HFF-Myc (cell line): ENCODE data around the gene VPS26B.

Experiments used
- DNase-seq: peaks from one replicate; pipeline ENCODE4 v3.0.0-alpha.2; 2011; ENCODE audit warnings: low read depth; ENCODE audit errors: extremely low read depth
- H3K4me3 ChIP-seq: replicated peaks from 2 replicates; pipeline ENCODE4 v1.5.1; 2011; ENCODE audit warnings: low read depth, mild to moderate bottlenecking, control low read depth, low read length
- TF ChIP-seq, protein P1 (sequence below): IDR thresholded peaks from 2 replicates; pipeline ENCODE4 v1.5.1; 2012; ENCODE audit warnings: mild to moderate bottlenecking, low read depth, low read length, control low read depth; ENCODE audit errors: missing control alignments

VPS26B gene

DNA sequence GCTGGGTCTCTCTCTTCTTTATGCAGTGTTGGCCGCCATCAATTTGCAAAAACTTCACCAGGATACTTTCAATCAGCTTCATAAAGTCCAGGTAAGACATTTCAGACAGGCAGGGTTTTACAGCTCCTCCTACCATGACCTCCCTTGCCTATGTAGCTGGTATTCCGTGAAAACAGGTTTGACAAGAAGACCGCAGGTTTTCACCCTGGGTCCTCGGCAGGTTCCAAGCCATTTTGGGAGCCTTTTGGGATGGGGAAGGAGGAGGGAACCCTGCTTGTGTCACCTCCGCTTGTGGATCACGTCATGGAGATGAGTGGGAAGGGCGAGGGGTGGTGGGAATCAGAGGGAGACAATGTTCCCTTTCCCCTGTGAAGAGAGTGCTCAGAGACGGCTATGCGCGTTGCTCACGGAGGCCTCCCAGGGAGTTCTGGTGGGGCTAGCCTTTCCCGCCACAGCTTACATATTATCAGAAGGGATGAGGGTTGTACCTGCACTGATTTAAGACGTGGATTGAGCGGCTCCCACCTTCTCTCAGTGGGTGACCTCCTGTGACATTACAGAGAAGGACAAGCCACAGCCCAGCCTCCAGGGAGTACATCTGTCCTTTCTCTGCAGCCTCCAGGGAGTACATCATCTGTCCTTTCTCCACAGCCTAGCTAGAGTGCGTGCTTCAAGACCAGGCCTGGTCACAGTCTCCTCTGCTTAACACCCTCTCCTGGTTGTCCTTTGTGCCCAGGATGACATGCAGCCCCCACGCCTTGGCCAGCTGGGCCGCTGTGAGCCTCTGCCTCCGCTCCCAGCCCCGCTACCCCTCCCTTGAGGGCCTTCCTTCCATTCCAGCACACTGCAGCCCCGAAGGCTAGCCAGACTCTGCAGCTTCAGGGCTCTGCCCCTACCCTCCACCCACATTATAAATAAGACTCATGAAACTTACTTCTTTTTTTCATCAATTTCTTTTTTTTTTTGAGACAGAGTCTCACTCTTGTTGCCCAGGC is 68.9 kb downstream of the VPS26B start:
- no peak overlapping the region for H3K4me3 ChIP-seq
- DNase-seq: no peak
- TF ChIP-seq, protein P1, sequence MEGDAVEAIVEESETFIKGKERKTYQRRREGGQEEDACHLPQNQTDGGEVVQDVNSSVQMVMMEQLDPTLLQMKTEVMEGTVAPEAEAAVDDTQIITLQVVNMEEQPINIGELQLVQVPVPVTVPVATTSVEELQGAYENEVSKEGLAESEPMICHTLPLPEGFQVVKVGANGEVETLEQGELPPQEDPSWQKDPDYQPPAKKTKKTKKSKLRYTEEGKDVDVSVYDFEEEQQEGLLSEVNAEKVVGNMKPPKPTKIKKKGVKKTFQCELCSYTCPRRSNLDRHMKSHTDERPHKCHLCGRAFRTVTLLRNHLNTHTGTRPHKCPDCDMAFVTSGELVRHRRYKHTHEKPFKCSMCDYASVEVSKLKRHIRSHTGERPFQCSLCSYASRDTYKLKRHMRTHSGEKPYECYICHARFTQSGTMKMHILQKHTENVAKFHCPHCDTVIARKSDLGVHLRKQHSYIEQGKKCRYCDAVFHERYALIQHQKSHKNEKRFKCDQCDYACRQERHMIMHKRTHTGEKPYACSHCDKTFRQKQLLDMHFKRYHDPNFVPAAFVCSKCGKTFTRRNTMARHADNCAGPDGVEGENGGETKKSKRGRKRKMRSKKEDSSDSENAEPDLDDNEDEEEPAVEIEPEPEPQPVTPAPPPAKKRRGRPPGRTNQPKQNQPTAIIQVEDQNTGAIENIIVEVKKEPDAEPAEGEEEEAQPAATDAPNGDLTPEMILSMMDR: no peak

- TF ChIP-seq, protein P1: no peak
- no peak overlapping the region for H3K4me3 ChIP-seq
- no peak for DNase-seq
These were observed 70.2 kb downstream of the VPS26B start for GRCh38 chr11:134294664-134295063.
